Mucosa of descending colon (tissue), 3 donors: ENCODE data around the gene VEPH1. TPM values are rescaled to one million over a fixed set of nuclear protein-coding genes. Genes with fewer than 3 reads are reported as not detected.

Experiments used
- ATAC-seq: fragments of 200-7000 bp; cut with Tn5 transposase; one replicate; pipeline ENCODE4 v1.9.1; 2020; ENCODE audit warnings: mild to moderate bottlenecking, moderate library complexity
- DNase-seq, 3 donors: peaks; one replicate each; pipeline ENCODE4 v3.0.0-alpha.2; 2020
- H3K36me3 ChIP-seq: fragments of 200-600 bp; one replicate; pipeline ENCODE4 v1.8.0; 2021; ENCODE audit warnings: low read depth, mild to moderate bottlenecking
- H3K4me1 ChIP-seq: fragments of 200-600 bp; one replicate; pipeline ENCODE4 v1.8.0; 2021; ENCODE audit warnings: low read depth, mild to moderate bottlenecking
- H3K4me3 ChIP-seq: fragments of 200-600 bp; one replicate; pipeline ENCODE4 v1.8.0; 2021; ENCODE audit warnings: mild to moderate bottlenecking
- H3K9me3 ChIP-seq: fragments of 200-600 bp; one replicate; pipeline ENCODE4 v1.8.0; 2021; ENCODE audit warnings: mild to moderate bottlenecking
- intact Hi-C, 2 donors: fragments of 100-400 bp; cut with DNase I in 1 of 2; cut with micrococcal nuclease in 1 of 2; formaldehyde crosslinking; loops; one replicate each; pipeline versions ENCODE4 v1.11.0 to v1.11.1; 2022; cut with DNase I, micrococcal nuclease
- total RNA-seq, 3 donors: library from RNA; stranded (reverse); fragmentation: NEBNext Ultra II Directional in 2 of 3; extraction: Animal tissue kit (Norgen Biotek cat#: 25700) in 2 of 3; gene quantifications; one replicate each; pipeline versions ENCODE4 v1.2.1 to v1.2.4, GENCODE V29; 2021 to 2023
- TF ChIP-seq, protein P1 (sequence below): fragments of 200-600 bp; IDR thresholded peaks from one replicate; pipeline ENCODE4 v1.8.0; 2022; ENCODE audit warnings: antibody characterized with exemption, mild to moderate bottlenecking
- donor health status: DM: no; HTN: no; CAD: no; lungs with moderate emphysema.
- donor health status: DM: no; HTN: no; CAD: no.
- donor health status: DM: no; HTN: yes; CAD: no.

Gene VEPH1
- total RNA-seq, 3 donors from 2014 or later = 1.5 to 6.3 (median 4.8) TPM

GRCh38 chr3:157265931-157266330, 237.3 kb downstream of the VEPH1 start:
- H3K4me3 ChIP-seq = no peak overlapping the region
- DNase-seq = no peak
- H3K4me1 ChIP-seq = no peaks in the 10 kb centered on the region
- ATAC-seq = no peak
- intact Hi-C loops = no loop called here
- TF ChIP-seq, protein P1, sequence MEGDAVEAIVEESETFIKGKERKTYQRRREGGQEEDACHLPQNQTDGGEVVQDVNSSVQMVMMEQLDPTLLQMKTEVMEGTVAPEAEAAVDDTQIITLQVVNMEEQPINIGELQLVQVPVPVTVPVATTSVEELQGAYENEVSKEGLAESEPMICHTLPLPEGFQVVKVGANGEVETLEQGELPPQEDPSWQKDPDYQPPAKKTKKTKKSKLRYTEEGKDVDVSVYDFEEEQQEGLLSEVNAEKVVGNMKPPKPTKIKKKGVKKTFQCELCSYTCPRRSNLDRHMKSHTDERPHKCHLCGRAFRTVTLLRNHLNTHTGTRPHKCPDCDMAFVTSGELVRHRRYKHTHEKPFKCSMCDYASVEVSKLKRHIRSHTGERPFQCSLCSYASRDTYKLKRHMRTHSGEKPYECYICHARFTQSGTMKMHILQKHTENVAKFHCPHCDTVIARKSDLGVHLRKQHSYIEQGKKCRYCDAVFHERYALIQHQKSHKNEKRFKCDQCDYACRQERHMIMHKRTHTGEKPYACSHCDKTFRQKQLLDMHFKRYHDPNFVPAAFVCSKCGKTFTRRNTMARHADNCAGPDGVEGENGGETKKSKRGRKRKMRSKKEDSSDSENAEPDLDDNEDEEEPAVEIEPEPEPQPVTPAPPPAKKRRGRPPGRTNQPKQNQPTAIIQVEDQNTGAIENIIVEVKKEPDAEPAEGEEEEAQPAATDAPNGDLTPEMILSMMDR = no peak
- no peaks in the 10 kb centered on the region for H3K9me3 ChIP-seq
- no peaks in the 10 kb centered on the region for H3K36me3 ChIP-seq

DNA sequence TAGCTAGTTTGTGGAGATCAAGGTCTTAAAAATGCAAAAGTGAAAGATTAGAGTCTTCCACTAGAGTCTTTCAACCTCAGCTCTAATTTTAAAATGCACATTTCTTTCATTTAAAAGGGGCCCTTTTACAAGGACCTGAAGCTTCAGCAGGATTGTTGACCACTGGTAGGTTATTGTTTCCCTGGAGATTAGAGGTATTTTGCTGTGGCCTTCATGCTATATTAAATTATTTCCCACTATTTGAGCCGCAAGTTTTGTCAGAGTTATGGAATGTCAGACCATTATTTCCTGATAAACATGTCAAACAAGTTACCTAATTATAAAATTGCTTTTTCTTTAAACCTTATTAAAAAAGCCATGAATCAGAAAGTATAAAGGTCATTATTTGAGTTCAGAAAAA, 240.2 kb downstream of the VEPH1 start:
- Histone ChIP-seq H3K4me1 (no peaks in the 10 kb centered on the region), H3K9me3 (no peaks in the 10 kb centered on the region), H3K4me3 (no peak overlapping the region), H3K36me3 (no peaks in the 10 kb centered on the region)
- TF ChIP-seq, protein P1 = no peak
- intact Hi-C loops = no loop called here
- ATAC-seq (no peak), DNase-seq (no peak)

DNA sequence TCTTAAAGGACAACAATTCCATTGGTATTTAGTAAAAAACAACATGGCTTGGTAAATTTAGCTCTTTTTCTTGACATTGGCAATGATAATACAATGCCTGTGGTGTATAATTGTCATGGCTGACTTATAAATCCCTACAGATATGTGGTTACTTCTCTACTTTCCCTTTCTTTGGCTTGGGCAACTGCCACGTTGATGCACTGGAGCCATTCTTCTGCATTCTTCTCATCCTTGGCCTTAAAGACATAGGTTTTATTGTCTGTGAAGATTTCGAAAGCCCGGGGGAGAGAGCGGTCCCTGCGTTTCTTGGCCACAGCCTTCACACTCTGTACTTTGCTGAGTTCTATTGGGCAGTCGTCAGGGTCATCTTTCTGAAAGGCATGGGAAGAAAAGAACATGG, 242.2 kb downstream of the VEPH1 start:
- Histone ChIP-seq H3K4me1 (no peaks in the 10 kb centered on the region), H3K4me3 (no peak overlapping the region), H3K36me3 (no peaks in the 10 kb centered on the region), H3K9me3 (no peaks in the 10 kb centered on the region)
- TF ChIP-seq, protein P1 = no peak
- intact Hi-C loops = no loop called here
- ATAC-seq (no peak), DNase-seq (no peak)

DNA sequence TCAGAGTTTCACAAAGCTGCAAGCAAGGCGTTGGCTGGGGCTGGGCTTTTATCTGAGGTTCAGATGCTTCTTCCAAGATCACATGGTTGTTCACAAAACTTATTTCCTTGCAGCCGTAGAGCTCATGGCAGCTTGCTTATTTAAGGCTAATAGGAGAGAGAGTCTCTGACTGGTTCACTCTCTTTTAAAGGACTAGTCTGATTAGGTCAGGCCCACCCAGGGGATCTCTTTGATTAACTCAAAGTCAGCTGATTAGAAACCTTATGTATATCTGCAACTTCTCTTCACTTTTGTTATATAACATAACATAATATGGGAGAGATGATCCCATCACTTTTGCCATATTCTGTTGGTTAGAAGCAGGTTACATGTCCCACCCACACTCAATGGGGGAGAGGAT, 243.4 kb downstream of the VEPH1 start:
- TF ChIP-seq, protein P1 = no peak
- no peak for ATAC-seq
- no peak for DNase-seq
- intact Hi-C loops = no loop called here
- H3K36me3 ChIP-seq = no peaks in the 10 kb centered on the region
- no peaks in the 10 kb centered on the region for H3K9me3 ChIP-seq
- no peaks in the 10 kb centered on the region for H3K4me1 ChIP-seq
- no peak overlapping the region for H3K4me3 ChIP-seq

DNA sequence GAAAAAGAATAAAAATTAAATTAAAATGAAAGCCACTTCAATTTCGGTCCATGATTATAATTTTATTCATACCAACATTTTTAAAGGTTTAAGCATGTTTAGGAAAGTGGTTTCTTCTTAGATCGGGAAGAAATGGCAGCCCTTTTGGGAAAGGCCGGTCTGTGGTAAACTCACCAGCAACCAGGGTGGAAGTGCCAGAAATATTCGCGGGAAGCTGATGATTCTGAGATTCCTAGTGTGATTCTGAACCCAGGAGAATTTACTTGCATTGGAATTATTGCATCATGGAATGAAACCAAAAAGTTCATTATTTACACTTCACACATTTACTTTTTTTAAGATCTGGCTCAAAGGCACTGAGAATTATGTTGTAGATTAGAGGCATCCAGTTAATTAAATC, 246.1 kb downstream of the VEPH1 start:
- Histone ChIP-seq H3K4me3 (no peak overlapping the region), H3K36me3 (no peaks in the 10 kb centered on the region), H3K9me3 (no peaks in the 10 kb centered on the region), H3K4me1 (no peaks in the 10 kb centered on the region)
- DNase-seq (no peak), ATAC-seq (no peak)
- intact Hi-C loops = no loop called here
- TF ChIP-seq, protein P1 = no peak

DNA sequence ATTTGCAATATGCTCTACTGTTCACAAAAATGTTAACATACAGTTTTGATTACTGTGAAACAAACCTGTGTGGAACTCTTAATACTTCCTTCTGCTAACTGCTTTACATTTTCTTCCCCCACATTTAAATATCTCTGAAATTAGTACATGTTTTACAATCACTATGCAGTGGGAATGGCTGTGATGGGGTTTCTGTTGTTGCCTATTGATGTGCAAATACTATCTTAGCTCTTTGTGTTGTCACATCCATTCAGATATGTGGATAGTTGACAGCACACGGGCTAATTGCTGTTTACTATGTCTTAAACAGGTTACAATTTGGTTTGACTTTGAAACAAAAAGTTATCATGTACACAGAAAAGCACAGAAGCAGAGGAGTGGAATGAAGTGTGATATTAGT, 247.4 kb downstream of the VEPH1 start:
- H3K4me1 ChIP-seq = no peaks in the 10 kb centered on the region
- no peak for ATAC-seq
- TF ChIP-seq, protein P1 = no peak

More for the DNA sequence above, 247.4 kb downstream of the VEPH1 start:
- intact Hi-C loops = no loop called here
- Histone ChIP-seq H3K4me3 (no peak overlapping the region), H3K36me3 (no peaks in the 10 kb centered on the region), H3K9me3 (no peaks in the 10 kb centered on the region)
- DNase-seq = no peak
